HepG2 (cell line): ENCODE data around the gene ALG14. TPM values are rescaled to one million over a fixed set of nuclear protein-coding genes. Genes with fewer than 3 reads are reported as not detected.
A peak's percentile ranks its signal among the peaks of the same experiment; 100 is the strongest.

ENCODE experiments used
- ADNP ChIP-seq: sonication (generic); formaldehyde crosslinking; IDR thresholded peaks from 2 replicates; pipeline ENCODE4 v1.4.0; 2020; ENCODE audit warnings: missing genetic modification reagents
- ATF7-NPFF ChIP-seq: sonication (generic); formaldehyde crosslinking; IDR thresholded peaks from 2 replicates; pipeline ENCODE4 v1.8.1; 2023; ENCODE audit warnings: mild to moderate bottlenecking, low read depth, missing genetic modification reagents, moderate library complexity
- ELF3 ChIP-seq: IDR thresholded peaks from 2 replicates; pipeline ENCODE4 v1.6.1; 2016; ENCODE audit warnings: missing genetic modification reagents, missing compliant biosample characterization
- ETV6 ChIP-seq: sonication (generic); formaldehyde crosslinking; conservative IDR thresholded peaks from 2 replicates; pipeline ENCODE4 v1.4.0; 2020; ENCODE audit warnings: missing genetic modification reagents
- HOXA3 ChIP-seq: sonication (generic); formaldehyde crosslinking; IDR thresholded peaks from 2 replicates; pipeline ENCODE4 v1.5.0; 2020; ENCODE audit warnings: missing genetic modification reagents
- IKZF4 ChIP-seq: sonication (generic); formaldehyde crosslinking; IDR thresholded peaks from 2 replicates; pipeline ENCODE4 v1.5.1; 2020; ENCODE audit warnings: borderline replicate concordance, mild to moderate bottlenecking, low read depth, missing genetic modification reagents; ENCODE audit errors: not compliant biosample characterization
- NFYB ChIP-seq: sonication (generic); formaldehyde crosslinking; IDR thresholded peaks from 2 replicates; pipeline ENCODE4 v1.4.0; 2020; ENCODE audit warnings: missing genetic modification reagents
- PAF1 ChIP-seq: IDR thresholded peaks from 2 replicates; pipeline ENCODE4 v1.6.1; 2016; ENCODE audit warnings: missing genetic modification reagents, missing compliant biosample characterization
- PLRG1 ChIP-seq: fragments of 450-650 bp; conservative IDR thresholded peaks from 2 replicates; pipeline ENCODE4 v1.6.1; 2016
- SAP130 ChIP-seq: IDR thresholded peaks from 2 replicates; pipeline ENCODE4 v1.6.1; 2016; ENCODE audit warnings: low read depth
- SMC3 ChIP-seq: IDR thresholded peaks from 2 replicates; pipeline ENCODE4 v1.6.1; 2011; ENCODE audit warnings: low read length, improper control_type of control experiment
- SOX13 ChIP-seq, 3 experiments: fragments of 450-650 bp in 1 of 3; sonication (generic) in 1 of 3; formaldehyde crosslinking in 1 of 3; IDR thresholded peaks in 2 of 3; conservative IDR thresholded peaks in 1 of 3; 2 replicates each; pipeline versions ENCODE4 v1.5.0 to v1.6.1; 2016 to 2020; ENCODE audit warnings: antibody characterized with exemption in 1 of 3, mild to moderate bottlenecking in 1 of 3, missing compliant biosample characterization in 1 of 3, missing genetic modification reagents in 1 of 3, moderate library complexity in 1 of 3
- ZFP1 ChIP-seq: IDR thresholded peaks from 2 replicates; pipeline ENCODE4 v1.6.1; 2016
- ZNF367 ChIP-seq: sonication (generic); formaldehyde crosslinking; IDR thresholded peaks from 2 replicates; pipeline ENCODE4 v1.4.0; 2020; ENCODE audit warnings: missing genetic modification reagents, borderline replicate concordance
- ZNF766 ChIP-seq: sonication (generic); formaldehyde crosslinking; IDR thresholded peaks from 2 replicates; pipeline ENCODE4 v1.5.0; 2020; ENCODE audit warnings: missing genetic modification reagents, borderline replicate concordance
- polyA plus RNA-seq, 8 experiments: library from polyadenylated mRNA; depleted of rRNA in 3 of 8; stranded (reverse) in 7 of 8; unstranded in 1 of 8; fragments of >200 nt; fragmentation: Illumina TruSeq in 4 of 8; extraction: Trizol in 4 of 8; gene quantifications; 2 replicates each; pipeline versions ENCODE4 v1.2.1 to v1.2.3, GENCODE V29; 2011 to 2016; ENCODE audit warnings: low read depth in 4 of 8, missing spikeins in 1 of 8, mixed read lengths in 1 of 8; ENCODE audit not compliant: insufficient read depth in 1 of 8
- total RNA-seq, 5 experiments: library from RNA; depleted of rRNA; stranded (reverse); fragments of >200 nt; fragmentation: Illumina TruSeq; extraction: Trizol; gene quantifications; 2 replicates each; pipeline ENCODE4 v1.2.3, GENCODE V29; 2016; ENCODE audit warnings: low read depth in 1 of 5
- TF ChIP-seq, protein P1 (sequence below): sonication (generic); formaldehyde crosslinking; IDR thresholded peaks from 2 replicates; pipeline ENCODE4 v1.4.0; 2020; ENCODE audit warnings: missing genetic modification reagents, borderline replicate concordance
- TF ChIP-seq, protein P2 (sequence below): sonication (generic); formaldehyde crosslinking; IDR thresholded peaks from 2 replicates; pipeline ENCODE4 v1.8.0; 2022; ENCODE audit warnings: missing genetic modification reagents, mild to moderate bottlenecking, borderline replicate concordance
- TF ChIP-seq, protein P3 (sequence below): IDR thresholded peaks from 2 replicates; pipeline ENCODE4 v1.4.0; 2020; ENCODE audit warnings: mild to moderate bottlenecking, missing genetic modification reagents
- TF ChIP-seq, protein P4 (sequence below): sonication (generic); formaldehyde crosslinking; IDR thresholded peaks from 2 replicates; pipeline ENCODE4 v1.4.0; 2020; ENCODE audit warnings: mild to moderate bottlenecking, low read depth, missing genetic modification reagents
- TF ChIP-seq, protein P5 (sequence below): sonication (generic); formaldehyde crosslinking; IDR thresholded peaks from 2 replicates; pipeline ENCODE4 v1.4.0; 2020; ENCODE audit warnings: missing genetic modification reagents

The ALG14 gene
- total and polyA plus RNA-seq, 2 of the 13 experiments (the other 11 are each of a cell fraction or from before 2014, with no cell fraction given): 4.5 to 12.7 TPM

DNA sequence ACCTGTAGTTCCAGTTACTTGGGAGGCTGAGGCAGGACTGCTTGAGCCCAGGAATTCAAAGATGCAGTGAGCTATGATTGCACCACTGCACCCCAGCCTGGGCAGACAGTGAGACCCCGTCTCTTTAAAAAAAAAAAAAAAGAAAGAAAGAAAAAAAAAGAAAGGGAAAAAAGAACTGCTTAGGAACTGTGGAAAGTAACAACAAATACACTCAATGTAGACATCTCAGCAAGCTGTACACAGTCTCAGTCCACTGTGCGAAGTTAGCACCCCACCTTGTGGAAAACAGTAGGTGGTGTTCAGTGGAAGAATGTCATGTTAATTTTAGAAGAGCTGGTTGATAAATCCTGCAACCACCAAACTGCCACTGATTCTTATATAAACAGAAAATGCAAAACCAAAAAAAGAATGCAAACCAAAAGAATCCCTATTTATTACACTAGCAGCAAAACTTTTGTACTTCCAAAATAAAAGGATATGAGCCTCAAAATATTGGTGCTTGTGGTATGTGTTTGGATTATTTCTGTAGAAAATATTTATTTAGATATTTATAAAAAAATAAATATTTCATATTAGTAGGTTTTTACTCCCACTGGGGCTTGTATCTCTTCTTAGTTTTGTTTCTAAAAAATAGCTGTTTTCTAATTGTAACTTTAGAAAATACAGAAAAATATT lies 31.1 kb downstream of the ALG14 start (continued):
- TF ChIP-seq ATF7-NPFF (no peak), SOX13 (IDR thresholded peaks at IDR 0.05) (no peak), SOX13 (CRISPR knock-in tag; conservative IDR thresholded peaks at IDR 0.05 in 1 of 2, IDR thresholded peaks at IDR 0.05 in 1 of 2) (peak in 1 of 2 experiments; percentile 12; a peak in 1 of 4 replicates), IKZF4 (CRISPR knock-in tag) (no peak), SMC3 (peak; percentile 97), ELF3 (CRISPR knock-in tag) (peak; percentile 40; the same call in 1 of the 2 replicates), ADNP (no peak), NFYB (CRISPR knock-in tag) (no peak), ETV6 (CRISPR knock-in tag) (no peak), ZNF367 (no peak), HOXA3 (no peak), ZFP1 (0 out of 2 replicates have a peak, but pooled peaks have one; percentile 23), PLRG1 (no peak), SAP130 (CRISPR knock-in tag) (peak; percentile 48), PAF1 (CRISPR knock-in tag) (no peak), ZNF766 (CRISPR knock-in tag) (no peak)
- TF ChIP-seq, protein P1, sequence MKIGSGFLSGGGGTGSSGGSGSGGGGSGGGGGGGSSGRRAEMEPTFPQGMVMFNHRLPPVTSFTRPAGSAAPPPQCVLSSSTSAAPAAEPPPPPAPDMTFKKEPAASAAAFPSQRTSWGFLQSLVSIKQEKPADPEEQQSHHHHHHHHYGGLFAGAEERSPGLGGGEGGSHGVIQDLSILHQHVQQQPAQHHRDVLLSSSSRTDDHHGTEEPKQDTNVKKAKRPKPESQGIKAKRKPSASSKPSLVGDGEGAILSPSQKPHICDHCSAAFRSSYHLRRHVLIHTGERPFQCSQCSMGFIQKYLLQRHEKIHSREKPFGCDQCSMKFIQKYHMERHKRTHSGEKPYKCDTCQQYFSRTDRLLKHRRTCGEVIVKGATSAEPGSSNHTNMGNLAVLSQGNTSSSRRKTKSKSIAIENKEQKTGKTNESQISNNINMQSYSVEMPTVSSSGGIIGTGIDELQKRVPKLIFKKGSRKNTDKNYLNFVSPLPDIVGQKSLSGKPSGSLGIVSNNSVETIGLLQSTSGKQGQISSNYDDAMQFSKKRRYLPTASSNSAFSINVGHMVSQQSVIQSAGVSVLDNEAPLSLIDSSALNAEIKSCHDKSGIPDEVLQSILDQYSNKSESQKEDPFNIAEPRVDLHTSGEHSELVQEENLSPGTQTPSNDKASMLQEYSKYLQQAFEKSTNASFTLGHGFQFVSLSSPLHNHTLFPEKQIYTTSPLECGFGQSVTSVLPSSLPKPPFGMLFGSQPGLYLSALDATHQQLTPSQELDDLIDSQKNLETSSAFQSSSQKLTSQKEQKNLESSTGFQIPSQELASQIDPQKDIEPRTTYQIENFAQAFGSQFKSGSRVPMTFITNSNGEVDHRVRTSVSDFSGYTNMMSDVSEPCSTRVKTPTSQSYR (CRISPR knock-in tag): no peak
- TF ChIP-seq, protein P2, sequence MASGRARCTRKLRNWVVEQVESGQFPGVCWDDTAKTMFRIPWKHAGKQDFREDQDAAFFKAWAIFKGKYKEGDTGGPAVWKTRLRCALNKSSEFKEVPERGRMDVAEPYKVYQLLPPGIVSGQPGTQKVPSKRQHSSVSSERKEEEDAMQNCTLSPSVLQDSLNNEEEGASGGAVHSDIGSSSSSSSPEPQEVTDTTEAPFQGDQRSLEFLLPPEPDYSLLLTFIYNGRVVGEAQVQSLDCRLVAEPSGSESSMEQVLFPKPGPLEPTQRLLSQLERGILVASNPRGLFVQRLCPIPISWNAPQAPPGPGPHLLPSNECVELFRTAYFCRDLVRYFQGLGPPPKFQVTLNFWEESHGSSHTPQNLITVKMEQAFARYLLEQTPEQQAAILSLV: no peak
- TF ChIP-seq, protein P3, sequence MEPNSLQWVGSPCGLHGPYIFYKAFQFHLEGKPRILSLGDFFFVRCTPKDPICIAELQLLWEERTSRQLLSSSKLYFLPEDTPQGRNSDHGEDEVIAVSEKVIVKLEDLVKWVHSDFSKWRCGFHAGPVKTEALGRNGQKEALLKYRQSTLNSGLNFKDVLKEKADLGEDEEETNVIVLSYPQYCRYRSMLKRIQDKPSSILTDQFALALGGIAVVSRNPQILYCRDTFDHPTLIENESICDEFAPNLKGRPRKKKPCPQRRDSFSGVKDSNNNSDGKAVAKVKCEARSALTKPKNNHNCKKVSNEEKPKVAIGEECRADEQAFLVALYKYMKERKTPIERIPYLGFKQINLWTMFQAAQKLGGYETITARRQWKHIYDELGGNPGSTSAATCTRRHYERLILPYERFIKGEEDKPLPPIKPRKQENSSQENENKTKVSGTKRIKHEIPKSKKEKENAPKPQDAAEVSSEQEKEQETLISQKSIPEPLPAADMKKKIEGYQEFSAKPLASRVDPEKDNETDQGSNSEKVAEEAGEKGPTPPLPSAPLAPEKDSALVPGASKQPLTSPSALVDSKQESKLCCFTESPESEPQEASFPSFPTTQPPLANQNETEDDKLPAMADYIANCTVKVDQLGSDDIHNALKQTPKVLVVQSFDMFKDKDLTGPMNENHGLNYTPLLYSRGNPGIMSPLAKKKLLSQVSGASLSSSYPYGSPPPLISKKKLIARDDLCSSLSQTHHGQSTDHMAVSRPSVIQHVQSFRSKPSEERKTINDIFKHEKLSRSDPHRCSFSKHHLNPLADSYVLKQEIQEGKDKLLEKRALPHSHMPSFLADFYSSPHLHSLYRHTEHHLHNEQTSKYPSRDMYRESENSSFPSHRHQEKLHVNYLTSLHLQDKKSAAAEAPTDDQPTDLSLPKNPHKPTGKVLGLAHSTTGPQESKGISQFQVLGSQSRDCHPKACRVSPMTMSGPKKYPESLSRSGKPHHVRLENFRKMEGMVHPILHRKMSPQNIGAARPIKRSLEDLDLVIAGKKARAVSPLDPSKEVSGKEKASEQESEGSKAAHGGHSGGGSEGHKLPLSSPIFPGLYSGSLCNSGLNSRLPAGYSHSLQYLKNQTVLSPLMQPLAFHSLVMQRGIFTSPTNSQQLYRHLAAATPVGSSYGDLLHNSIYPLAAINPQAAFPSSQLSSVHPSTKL (CRISPR knock-in tag): 0 out of 2 replicates have a peak, but pooled peaks have one; percentile 27
- TF ChIP-seq, protein P4, sequence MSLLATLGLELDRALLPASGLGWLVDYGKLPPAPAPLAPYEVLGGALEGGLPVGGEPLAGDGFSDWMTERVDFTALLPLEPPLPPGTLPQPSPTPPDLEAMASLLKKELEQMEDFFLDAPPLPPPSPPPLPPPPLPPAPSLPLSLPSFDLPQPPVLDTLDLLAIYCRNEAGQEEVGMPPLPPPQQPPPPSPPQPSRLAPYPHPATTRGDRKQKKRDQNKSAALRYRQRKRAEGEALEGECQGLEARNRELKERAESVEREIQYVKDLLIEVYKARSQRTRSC (CRISPR knock-in tag): no peak
- TF ChIP-seq, protein P5, sequence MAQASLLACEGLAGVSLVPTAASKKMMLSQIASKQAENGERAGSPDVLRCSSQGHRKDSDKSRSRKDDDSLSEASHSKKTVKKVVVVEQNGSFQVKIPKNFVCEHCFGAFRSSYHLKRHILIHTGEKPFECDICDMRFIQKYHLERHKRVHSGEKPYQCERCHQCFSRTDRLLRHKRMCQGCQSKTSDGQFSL (CRISPR knock-in tag): no peak
